ENCODE measurements around the gene ADGRD1.
"Not testable (repeated sequence)": the region's sequence is repeated elsewhere in the genome, so short reads cannot be mapped to it uniquely, and the experiment has no call there.

Gene ADGRD1

DNA sequence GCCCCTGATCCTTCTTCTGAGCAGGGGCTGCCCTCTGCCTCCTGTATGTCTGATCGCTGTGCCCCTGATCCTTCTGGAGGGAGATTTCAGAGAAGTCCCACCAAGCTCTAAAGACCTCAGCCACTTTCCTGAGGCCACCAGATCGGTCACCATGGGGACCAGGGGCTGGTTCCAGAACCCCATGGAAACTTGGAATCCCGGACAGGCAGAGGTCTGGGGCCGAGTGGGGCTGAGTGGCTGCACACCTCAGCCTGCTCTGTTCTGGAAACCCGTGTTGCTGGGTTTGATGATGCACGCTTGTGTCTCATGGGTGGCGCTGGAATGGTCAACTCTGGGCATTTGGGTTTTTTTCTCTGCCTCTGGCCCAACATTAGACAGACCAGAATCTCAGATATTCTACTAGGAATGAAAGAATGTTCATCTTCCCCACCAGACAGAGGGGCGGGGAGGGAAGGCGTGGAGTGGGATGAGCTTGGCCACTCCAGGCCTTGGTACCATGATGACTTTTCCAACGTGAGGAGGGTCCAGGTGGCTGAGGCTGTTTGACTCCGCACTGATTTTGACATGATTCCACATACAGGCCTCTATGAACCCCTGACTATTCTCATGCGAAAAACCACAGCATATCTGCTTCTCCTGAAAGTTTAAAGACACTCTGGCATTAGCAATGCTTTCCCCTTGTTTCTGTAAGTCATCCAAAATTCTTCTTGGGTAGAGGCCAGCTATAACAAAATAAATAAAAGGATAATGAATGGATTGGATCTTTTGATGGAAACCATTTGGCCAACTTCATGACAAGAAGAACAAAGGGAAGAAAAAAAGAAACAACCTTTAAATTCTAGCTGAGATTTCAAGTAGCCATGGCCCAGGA, 114.5 kb downstream of the ADGRD1 start:
- Histone ChIP-seq H3K18ac (ENCODE audit: low read length) (no peak overlapping the region), H3K4ac (ENCODE audit: low read length) (no peak overlapping the region), H4K91ac (ENCODE audit: low read depth, low read length, poor library complexity) (no peak overlapping the region), H2BK120ac (ENCODE audit: low read depth, low read length) (no peak overlapping the region), H3K4me3 (ENCODE audit: low read length in 2 of 2) (no peak overlapping the region), H3K4me2 (ENCODE audit: insufficient read depth, low read length, poor library complexity, severe bottlenecking) (no peak overlapping the region), H3K14ac (ENCODE audit: low read length) (no peak overlapping the region), H2AFZ (ENCODE audit: low read length) (no peak overlapping the region), H2BK5ac (ENCODE audit: low read length) (no peak overlapping the region), H3K9ac (ENCODE audit: low read depth, low read length, poor library complexity) (no peak overlapping the region), H3K27ac (replicated peaks; ENCODE audit: low read length) (no peak overlapping the region), H3K23ac (ENCODE audit: low read depth, low read length, poor library complexity) (no peak overlapping the region), H3K9me3 (replicated peaks in 1 of 2; ENCODE audit: control insufficient read depth in 2 of 2, insufficient read depth in 1 of 2, low read depth in 1 of 2, low read length in 2 of 2) (no peaks in the 10 kb centered on the region), H3K79me1 (ENCODE audit: low read depth, low read length) (no peaks in the 10 kb centered on the region), H3K4me1 (ENCODE audit: control insufficient read depth in 2 of 2, insufficient read depth in 1 of 2, low read depth in 1 of 2, low read length in 2 of 2) (no peaks in the 10 kb centered on the region), H4K8ac (ENCODE audit: low read depth, low read length) (no peak overlapping the region), H3K27me3 (ENCODE audit: control insufficient read depth in 3 of 3, insufficient read depth in 3 of 3, low read depth in 1 of 3, low read length in 3 of 3) (peaks cover 0 to 22% (median 0%) of the 10 kb centered on the region in 3 experiments), H2AK5ac (ENCODE audit: low read depth, low read length) (no peak overlapping the region), H3K36me3 (replicated peaks in 1 of 2; ENCODE audit: control insufficient read depth in 2 of 2, insufficient read depth in 2 of 2, low read length in 2 of 2) (no peaks in the 10 kb centered on the region), H2BK12ac (ENCODE audit: low read length) (no peak overlapping the region), H2BK15ac (ENCODE audit: low read length) (no peak overlapping the region)
- no peak for DNase-seq (ENCODE audit: low spot score)
- no CpG with 5 or more reads among the region's 12 CpGs for WGBS, 2 donors (ENCODE audit: extremely low coverage in 2 of 2, insufficient read length in 2 of 2, insufficient replicate concordance in 1 of 2)

DNA sequence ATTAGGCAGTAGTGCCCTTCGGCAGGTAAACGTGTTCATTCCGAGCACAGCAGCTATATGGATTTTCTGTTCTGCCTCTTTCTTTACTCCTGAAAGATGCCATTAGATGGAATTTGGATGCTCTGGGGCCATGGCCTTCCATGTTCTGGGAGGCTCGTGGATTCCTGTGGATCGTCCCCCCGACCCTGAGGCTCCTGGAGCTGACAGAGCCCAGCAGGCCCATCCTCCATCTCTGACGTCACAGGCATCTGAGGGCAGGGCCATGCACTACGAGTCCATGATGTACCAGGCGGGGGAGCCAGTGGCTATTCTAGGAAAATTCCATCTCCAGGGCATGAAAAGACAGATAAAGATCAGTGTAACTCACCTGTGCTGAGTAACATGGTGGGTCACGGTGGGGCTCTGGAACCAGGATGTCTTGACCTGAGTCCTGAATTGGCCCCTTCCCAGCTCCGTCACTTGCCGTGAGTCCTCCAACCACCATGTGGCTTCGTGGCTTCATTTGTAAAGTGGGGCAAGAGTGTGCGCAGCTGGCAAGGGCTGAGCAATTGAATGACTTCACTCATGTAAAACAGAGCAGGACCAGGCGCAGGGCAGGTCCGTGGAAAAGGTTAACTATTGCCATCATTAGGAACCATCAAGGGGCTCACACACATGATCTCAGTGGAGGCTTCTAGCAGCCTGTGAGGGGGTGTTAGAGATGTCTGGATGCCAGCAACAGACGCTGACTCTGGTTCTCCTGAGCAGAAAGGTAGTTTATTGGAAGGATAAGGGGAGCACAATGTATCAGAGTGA, 115.4 kb downstream of the ADGRD1 start:
- H3K23ac ChIP-seq (ENCODE audit: low read depth, low read length, poor library complexity) = not testable (repeated sequence)
- no CpG with 5 or more reads among the region's 17 CpGs for WGBS, 2 donors (ENCODE audit: extremely low coverage in 2 of 2, insufficient read length in 2 of 2, insufficient replicate concordance in 1 of 2)

DNA sequence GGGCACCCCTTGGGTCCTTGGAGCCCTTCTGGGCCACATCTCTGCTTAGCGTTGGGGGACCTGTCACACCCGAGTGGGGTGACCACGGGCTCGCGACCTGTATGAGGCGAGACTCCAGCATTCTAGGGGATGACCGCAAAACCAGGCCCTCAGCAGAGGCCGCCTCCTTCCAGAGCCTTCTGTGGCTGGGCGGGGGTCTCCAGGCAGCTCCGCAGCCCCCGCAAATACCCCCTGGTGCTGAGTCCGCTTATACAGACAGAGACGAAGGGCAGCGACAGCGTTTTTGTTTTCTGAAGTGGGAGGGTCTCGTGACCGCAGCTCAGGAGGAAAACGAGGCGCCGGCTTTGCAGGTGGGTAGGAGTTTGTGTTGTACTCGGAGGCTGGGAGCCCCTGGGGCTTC, 116.4 kb downstream of the ADGRD1 start:
- H3K4me2 ChIP-seq (ENCODE audit: insufficient read depth, low read length, poor library complexity, severe bottlenecking); H3K4me1 ChIP-seq (ENCODE audit: control insufficient read depth in 2 of 2, insufficient read depth in 1 of 2, low read depth in 1 of 2, low read length in 2 of 2); H3K27ac ChIP-seq (replicated peaks; ENCODE audit: low read length); H2BK120ac ChIP-seq (ENCODE audit: low read depth, low read length); H4K91ac ChIP-seq (ENCODE audit: low read depth, low read length, poor library complexity); H2BK5ac ChIP-seq (ENCODE audit: low read length); H3K14ac ChIP-seq (ENCODE audit: low read length); H3K9me3 ChIP-seq (replicated peaks in 1 of 2; ENCODE audit: control insufficient read depth in 2 of 2, insufficient read depth in 1 of 2, low read depth in 1 of 2, low read length in 2 of 2); H3K18ac ChIP-seq (ENCODE audit: low read length); H3K9ac ChIP-seq (ENCODE audit: low read depth, low read length, poor library complexity); H4K8ac ChIP-seq (ENCODE audit: low read depth, low read length); H3K36me3 ChIP-seq (replicated peaks in 1 of 2; ENCODE audit: control insufficient read depth in 2 of 2, insufficient read depth in 2 of 2, low read length in 2 of 2); H3K4ac ChIP-seq (ENCODE audit: low read length); H3K4me3 ChIP-seq (ENCODE audit: low read length in 2 of 2); DNase-seq (ENCODE audit: low spot score); H2BK15ac ChIP-seq (ENCODE audit: low read length); H2AK5ac ChIP-seq (ENCODE audit: low read depth, low read length); H3K27me3 ChIP-seq (ENCODE audit: control insufficient read depth in 3 of 3, insufficient read depth in 3 of 3, low read depth in 1 of 3, low read length in 3 of 3); H3K79me1 ChIP-seq (ENCODE audit: low read depth, low read length); H3K23ac ChIP-seq (ENCODE audit: low read depth, low read length, poor library complexity); H2AFZ ChIP-seq (ENCODE audit: low read length); H2BK12ac ChIP-seq (ENCODE audit: low read length): not testable (repeated sequence)
- WGBS, 2 donors (ENCODE audit: extremely low coverage in 2 of 2, insufficient read length in 2 of 2, insufficient replicate concordance in 1 of 2) = no CpG with 5 or more reads among the region's 21 CpGs

More for the DNA sequence above, 115.4 kb downstream of the ADGRD1 start:
- not testable (repeated sequence) for H3K27ac ChIP-seq (replicated peaks; ENCODE audit: low read length); H3K14ac ChIP-seq (ENCODE audit: low read length); H2BK120ac ChIP-seq (ENCODE audit: low read depth, low read length); H3K18ac ChIP-seq (ENCODE audit: low read length); H2BK12ac ChIP-seq (ENCODE audit: low read length); H4K8ac ChIP-seq (ENCODE audit: low read depth, low read length); H3K9me3 ChIP-seq (replicated peaks in 1 of 2; ENCODE audit: control insufficient read depth in 2 of 2, insufficient read depth in 1 of 2, low read depth in 1 of 2, low read length in 2 of 2); H2BK15ac ChIP-seq (ENCODE audit: low read length); DNase-seq (ENCODE audit: low spot score); H2AK5ac ChIP-seq (ENCODE audit: low read depth, low read length); H3K4me2 ChIP-seq (ENCODE audit: insufficient read depth, low read length, poor library complexity, severe bottlenecking); H2BK5ac ChIP-seq (ENCODE audit: low read length); H4K91ac ChIP-seq (ENCODE audit: low read depth, low read length, poor library complexity); H3K9ac ChIP-seq (ENCODE audit: low read depth, low read length, poor library complexity); H3K4me1 ChIP-seq (ENCODE audit: control insufficient read depth in 2 of 2, insufficient read depth in 1 of 2, low read depth in 1 of 2, low read length in 2 of 2); H3K79me1 ChIP-seq (ENCODE audit: low read depth, low read length); H3K4me3 ChIP-seq (ENCODE audit: low read length in 2 of 2); H2AFZ ChIP-seq (ENCODE audit: low read length); H3K36me3 ChIP-seq (replicated peaks in 1 of 2; ENCODE audit: control insufficient read depth in 2 of 2, insufficient read depth in 2 of 2, low read length in 2 of 2); H3K4ac ChIP-seq (ENCODE audit: low read length)
- H3K27me3 ChIP-seq (ENCODE audit: control insufficient read depth in 3 of 3, insufficient read depth in 3 of 3, low read depth in 1 of 3, low read length in 3 of 3) = peaks cover 0 to 19% (median 0%) of the 10 kb centered on the region in 3 experiments

DNA sequence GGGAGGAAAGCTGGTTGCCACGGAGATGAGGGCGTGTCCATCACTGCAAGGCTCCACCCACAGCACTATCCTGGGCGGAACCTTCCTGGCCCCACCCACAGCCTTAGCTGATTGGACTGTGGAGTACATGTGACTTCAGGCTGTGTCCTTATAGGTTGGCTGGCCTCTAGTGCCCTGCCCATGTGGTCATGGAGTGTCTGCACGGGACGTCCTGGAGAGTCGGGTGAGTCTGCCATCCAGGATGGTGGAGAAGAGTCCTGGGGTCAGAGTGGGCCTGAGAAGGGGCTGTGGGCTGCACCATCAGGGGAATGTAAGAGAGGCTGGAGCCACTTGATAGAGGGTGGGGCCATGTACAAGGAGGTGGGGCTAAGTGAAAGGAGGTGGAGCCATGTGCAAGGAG, 117.0 kb downstream of the ADGRD1 start:
- not testable (repeated sequence) for H4K8ac ChIP-seq (ENCODE audit: low read depth, low read length); H2AFZ ChIP-seq (ENCODE audit: low read length); H3K18ac ChIP-seq (ENCODE audit: low read length); H3K4ac ChIP-seq (ENCODE audit: low read length); H3K23ac ChIP-seq (ENCODE audit: low read depth, low read length, poor library complexity); H4K91ac ChIP-seq (ENCODE audit: low read depth, low read length, poor library complexity); H2AK5ac ChIP-seq (ENCODE audit: low read depth, low read length); DNase-seq (ENCODE audit: low spot score); H3K27ac ChIP-seq (replicated peaks; ENCODE audit: low read length); H2BK15ac ChIP-seq (ENCODE audit: low read length); H2BK120ac ChIP-seq (ENCODE audit: low read depth, low read length); H3K36me3 ChIP-seq (replicated peaks in 1 of 2; ENCODE audit: control insufficient read depth in 2 of 2, insufficient read depth in 2 of 2, low read length in 2 of 2); H3K27me3 ChIP-seq (ENCODE audit: control insufficient read depth in 3 of 3, insufficient read depth in 3 of 3, low read depth in 1 of 3, low read length in 3 of 3); H3K79me1 ChIP-seq (ENCODE audit: low read depth, low read length); H3K9me3 ChIP-seq (replicated peaks in 1 of 2; ENCODE audit: control insufficient read depth in 2 of 2, insufficient read depth in 1 of 2, low read depth in 1 of 2, low read length in 2 of 2); H3K4me2 ChIP-seq (ENCODE audit: insufficient read depth, low read length, poor library complexity, severe bottlenecking); H3K9ac ChIP-seq (ENCODE audit: low read depth, low read length, poor library complexity); H3K4me1 ChIP-seq (ENCODE audit: control insufficient read depth in 2 of 2, insufficient read depth in 1 of 2, low read depth in 1 of 2, low read length in 2 of 2); H2BK12ac ChIP-seq (ENCODE audit: low read length); H3K4me3 ChIP-seq (ENCODE audit: low read length in 2 of 2); H3K14ac ChIP-seq (ENCODE audit: low read length); H2BK5ac ChIP-seq (ENCODE audit: low read length)
- WGBS, 2 donors (ENCODE audit: extremely low coverage in 2 of 2, insufficient read length in 2 of 2, insufficient replicate concordance in 1 of 2) = no CpG with 5 or more reads among the region's 6 CpGs

Measured in neuronal stem cell (in vitro differentiated cells).